ENCODE data around the gene UNC119B. TPM values are rescaled to one million over a fixed set of nuclear protein-coding genes. Genes with fewer than 3 reads are reported as not detected.

Gene UNC119B
- total and polyA plus RNA-seq, 2 experiments from 2014 or later = 9.9 to 51.3 TPM

- TF ChIP-seq ZNF462 (CRISPR knock-in tag; IDR thresholded peaks at IDR 0.05) (no peak), ZNF331 (CRISPR knock-in tag; IDR thresholded peaks at IDR 0.05; ENCODE audit: low read depth) (no peak), JUNB (IDR thresholded peaks at IDR 0.05; ENCODE audit: unreplicated experiment) (no peak), NANOG (IDR thresholded peaks at IDR 0.05; ENCODE audit: borderline replicate concordance) (no peak), EZH2 (IDR thresholded peaks at IDR 0.05; ENCODE audit: low read depth, unreplicated experiment) (no peak), ETS1 (IDR thresholded peaks at IDR 0.05) (no peak), CREB1 (CRISPR knock-in tag; IDR thresholded peaks at IDR 0.05; ENCODE audit: low read depth) (no peak), ZNF114 (CRISPR knock-in tag; IDR thresholded peaks at IDR 0.05) (no peak), POLR2AphosphoS5 (IDR thresholded peaks at IDR 0.05; ENCODE audit: low read depth) (no peak), EZH2phosphoT487 (IDR thresholded peaks at IDR 0.05; ENCODE audit: unreplicated experiment) (no peak)
Observed at GRCh38 chr12:120711411-120711810, 1.2 kb downstream of the UNC119B start (continued).

- Histone ChIP-seq H3K4me2 (no peak overlapping the region), H3K9me2 (ENCODE audit: insufficient read depth) (no peaks in the 10 kb centered on the region), H4K20me1 (replicated peaks; ENCODE audit: insufficient read depth) (peaks cover 8% of the 10 kb centered on the region), H3K27me3 (ENCODE audit: insufficient read depth) (no peaks in the 10 kb centered on the region), H3K36me3 (ENCODE audit: insufficient read depth) (peaks cover 24% of the 10 kb centered on the region), H3K79me2 (replicated peaks; ENCODE audit: insufficient read depth) (peaks cover 40% of the 10 kb centered on the region), H2AFZ (no peak overlapping the region), H3K27ac (ENCODE audit: low read depth) (no peak overlapping the region), H3K4me1 (ENCODE audit: insufficient read depth) (peaks cover 8% of the 10 kb centered on the region), H3F3A (replicated peaks; ENCODE audit: low read depth) (peaks cover 22% of the 10 kb centered on the region; the same call in 1 of the 2 replicates), H3K4me3 (no peak overlapping the region)
- H3K36me3 Mint-ChIP-seq (ENCODE audit: low read depth) = peaks cover 48% of the 10 kb centered on the region
- no peak overlapping the region for H3K27ac Mint-ChIP-seq
- peaks cover 7% of the 10 kb centered on the region for H3K27me3 Mint-ChIP-seq (ENCODE audit: insufficient read depth, low read depth, poor library complexity)
- peaks cover 20% of the 10 kb centered on the region for H3K4me1 Mint-ChIP-seq
- no peak for DNase-seq (ENCODE audit: low spot score)
- no peak overlapping the region; the same call in 2 of the 3 replicates for H3K4me3 Mint-ChIP-seq
- no peak for ATAC-seq
- H3K9me3 Mint-ChIP-seq = no peaks in the 10 kb centered on the region
- no peak for TF ChIP-seq ZNF114 (CRISPR knock-in tag; IDR thresholded peaks at IDR 0.05)
- no peak for TF ChIP-seq ZNF462 (CRISPR knock-in tag; IDR thresholded peaks at IDR 0.05)
- TF ChIP-seq CREB1 (CRISPR knock-in tag; IDR thresholded peaks at IDR 0.05; ENCODE audit: low read depth) = no peak
Observed at GRCh38 chr12:120712610-120713009, 2.4 kb downstream of the UNC119B start.
